ENCODE data around the gene NAA38. TPM values are rescaled to one million over a fixed set of nuclear protein-coding genes. Genes with fewer than 3 reads are reported as not detected.

NAA38 gene
- total RNA-seq, 1 experiment from 2014 or later, result 103 TPM

GRCh38 chr17:7841915-7842379 is 15.4 kb downstream of the NAA38 start:
- DNase-seq (ENCODE audit: low read depth, low spot score) (peak; percentile 79), ATAC-seq (peak; percentile 26)
- H3K9me3 ChIP-seq (ENCODE audit: control insufficient read depth in 1 of 2, insufficient read depth in 1 of 2, low read depth in 1 of 2, low read length in 2 of 2), result no peaks in the 10 kb centered on the region
- H2AFZ ChIP-seq (ENCODE audit: low read depth, low read length, poor library complexity, severe bottlenecking), result no peak overlapping the region
- no TSS peak for BruUV-seq (replicated peaks)
- RAD21 ChIA-PET (ENCODE audit: low non-redundant PET in 1 of 2, low total read pairs in 2 of 2, uncharacterized antibody in 2 of 2, unreplicated experiment in 2 of 2), result interaction anchor here in 1 of 2 experiments (1.9 kb wide), 1 partner anchor 17 kb away, joined by 4 read pairs; no protein-coding TSS in a partner anchor
- CTCF ChIA-PET, result interaction anchor here (0.6 to 1.1 kb wide), 3 partner anchors 147 to 438 kb away, joined by 3 to 4 read pairs (median 3); partner anchors contain the start of gene TMEM256
- H3K4me2 ChIP-seq (ENCODE audit: low read length), result peak overlapping the region; percentile 99
- peaks cover 41 to 58% of the 10 kb centered on the region in 2 experiments for H3K4me1 ChIP-seq (ENCODE audit: control insufficient read depth in 1 of 2, insufficient read depth in 2 of 2, low read length in 2 of 2)
- POLR2A ChIA-PET, result interaction anchor here (0.6 to 2.5 kb wide), 6 partner anchors 8 to 217 kb away, joined by 3 to 15 read pairs (median 6); partner anchors contain the start of genes KDM6B and NAA38
- peak overlapping the region; percentile 92 to 94 for H3K4me3 ChIP-seq (replicated peaks in 1 of 2; ENCODE audit: low read depth in 1 of 2, low read length in 2 of 2)
- no peaks in the 10 kb centered on the region for H3K9me2 ChIP-seq (ENCODE audit: insufficient read depth)
- H3K9ac ChIP-seq (ENCODE audit: low read length), result peak overlapping the region; percentile 99
- H3K79me2 ChIP-seq (ENCODE audit: insufficient read depth, low read length), result peaks cover 62% of the 10 kb centered on the region
- H3K27ac ChIP-seq (ENCODE audit: low read depth, low read length), result peak overlapping the region; percentile 97
- H3K36me3 ChIP-seq (ENCODE audit: control insufficient read depth in 1 of 2, insufficient read depth in 2 of 2, low read length in 2 of 2), result peaks cover 0 to 9% of the 10 kb centered on the region in 2 experiments; a peak in 3 of 4 replicates
- H3K27me3 ChIP-seq (ENCODE audit: insufficient read depth, low read length), result no peaks in the 10 kb centered on the region
- H4K20me1 ChIP-seq (ENCODE audit: insufficient read depth), result no peaks in the 10 kb centered on the region
- intact Hi-C loops (cut with micrococcal nuclease), result loop anchor here (5.0 kb wide), 1 partner anchor 100 kb away; no protein-coding TSS in a partner anchor
- TF ChIP-seq CBX3 (IDR thresholded peaks at IDR 0.05; ENCODE audit: low read depth) (no peak), RAD21 (IDR thresholded peaks at IDR 0.05; ENCODE audit: low read depth) (no peak), CTCF (IDR thresholded peaks at IDR 0.05 in 2 of 3, conservative IDR thresholded peaks at IDR 0.05 in 1 of 3; ENCODE audit: borderline replicate concordance in 1 of 3, insufficient read depth in 1 of 3, low read depth in 2 of 3, low read length in 2 of 3) (no peak), ELF1 (IDR thresholded peaks at IDR 0.05; ENCODE audit: borderline replicate concordance, low read depth) (no peak), EGR1 (IDR thresholded peaks at IDR 0.05; ENCODE audit: low read depth) (no peak), SIN3A (IDR thresholded peaks at IDR 0.05; ENCODE audit: low read depth) (no peak), ZFX (IDR thresholded peaks at IDR 0.05) (peak; percentile 36; the same call in 1 of the 2 replicates), EZH2 (IDR thresholded peaks at IDR 0.05) (no peak), EZH2phosphoT487 (IDR thresholded peaks at IDR 0.05; ENCODE audit: borderline replicate concordance) (no peak), SP1 (IDR thresholded peaks at IDR 0.05; ENCODE audit: low read depth) (no peak), ATF3 (IDR thresholded peaks at IDR 0.05) (no peak), FOSL1 (IDR thresholded peaks at IDR 0.05; ENCODE audit: low read depth) (no peak), JUND (IDR thresholded peaks at IDR 0.05) (no peak), MAX (IDR thresholded peaks at IDR 0.05) (no peak), POLR2A (IDR thresholded peaks at IDR 0.05; ENCODE audit: borderline replicate concordance, extremely low read depth, insufficient read depth, insufficient read length) (peak; percentile 27), ZBTB33 (IDR thresholded peaks at IDR 0.05; ENCODE audit: extremely low read depth, insufficient replicate concordance, low read length) (no peak), POLR2AphosphoS5 (IDR thresholded peaks at IDR 0.05; ENCODE audit: low read depth, low read length) (peak; percentile 25; the same call in 1 of the 2 replicates), CEBPB (IDR thresholded peaks at IDR 0.05; ENCODE audit: low read depth) (no peak), SRF (IDR thresholded peaks at IDR 0.05; ENCODE audit: low read depth) (no peak), TCF7L2 (IDR thresholded peaks at IDR 0.05; ENCODE audit: borderline replicate concordance, extremely low read depth, insufficient read depth, insufficient read length) (peak; percentile 24), REST (IDR thresholded peaks at IDR 0.05; ENCODE audit: low read depth) (no peak)

All from HCT116 (cell line).